Astrocyte of the cerebellum (primary cell): ENCODE measurements around the gene VWA8.
"Not testable (repeated sequence)": the region's sequence is repeated elsewhere in the genome, so short reads cannot be mapped to it uniquely, and the experiment has no call there.

ENCODE experiments used
- DNase-seq: peaks from one replicate; pipeline ENCODE4 v3.0.0-alpha.2; 2011; ENCODE audit warnings: low read depth
- H3K4me3 ChIP-seq: 2 replicates; pipeline ENCODE4 v1.5.1; 2011; ENCODE audit warnings: mild to moderate bottlenecking, low read depth, low read length, moderate library complexity
- CTCF ChIP-seq: IDR thresholded peaks from 2 replicates; pipeline ENCODE4 v1.5.1; 2012; ENCODE audit warnings: low read length, low read depth, moderate library complexity, mild to moderate bottlenecking; ENCODE audit errors: missing control alignments
- in situ Hi-C: cut with HindIII; loops from 2 replicates; pipeline ENCODE4 v1.10.0; 2017; ENCODE audit warnings: low sequenced_read_pairs

VWA8 gene

DNA sequence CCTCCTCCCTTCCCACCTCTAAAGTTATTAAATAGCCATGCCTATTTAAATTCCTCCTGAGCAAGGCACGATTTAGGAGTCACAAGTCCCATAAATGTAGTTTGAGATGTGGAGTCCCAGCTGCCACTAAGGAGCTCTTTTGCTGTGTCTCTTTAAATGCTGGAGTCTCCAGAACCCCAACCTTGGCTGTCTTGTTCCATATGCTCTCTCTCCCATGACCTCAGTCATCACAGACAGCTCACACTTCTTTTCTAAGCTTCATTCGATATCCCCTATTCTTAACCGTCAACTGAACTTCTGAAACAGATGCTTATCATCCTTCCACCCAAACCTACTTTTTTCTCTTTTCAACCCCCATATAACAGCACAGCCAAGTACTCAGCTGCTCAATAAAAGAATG lies 197.1 kb downstream of the VWA8 start:
- in situ Hi-C loops: no loop called here
- no peak for DNase-seq
- no peak overlapping the region for H3K4me3 ChIP-seq
- TF ChIP-seq CTCF: no peak

DNA sequence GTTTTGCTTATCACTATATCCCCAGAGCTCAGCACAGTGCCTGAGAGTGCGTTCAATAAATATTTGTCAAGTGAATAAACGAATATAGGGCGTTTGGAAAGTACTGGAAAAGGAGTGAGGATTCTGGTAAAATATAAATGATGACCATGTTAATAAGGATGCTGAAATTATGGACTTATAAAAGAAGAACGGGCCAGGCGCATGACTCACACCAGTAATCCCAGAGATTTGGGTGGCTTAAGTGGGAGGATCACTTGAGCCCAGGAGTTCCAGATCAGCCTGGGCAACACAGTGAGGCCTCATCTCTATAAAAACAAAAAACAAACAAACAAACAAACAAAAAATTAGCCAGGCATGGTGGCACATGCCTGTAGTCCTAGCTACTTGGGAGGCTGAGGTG lies 198.1 kb downstream of the VWA8 start:
- in situ Hi-C loops: no loop called here
- H3K4me3 ChIP-seq: no peak overlapping the region
- no peak for DNase-seq
- no peak for TF ChIP-seq CTCF

- no peak for TF ChIP-seq CTCF
- in situ Hi-C loops: no loop called here
- no peak overlapping the region for H3K4me3 ChIP-seq
- DNase-seq: no peak
These were observed 204.6 kb downstream of the VWA8 start for GRCh38 chr13:41756198-41756880.

- DNase-seq: no peak
- TF ChIP-seq CTCF: no peak
- no peak overlapping the region for H3K4me3 ChIP-seq
- in situ Hi-C loops: no loop called here
These were observed 209.0 kb downstream of the VWA8 start for GRCh38 chr13:41751734-41752445.

- in situ Hi-C loops: no loop called here
- no peak for TF ChIP-seq CTCF
- DNase-seq: peak; percentile 5
These were observed 209.6 kb downstream of the VWA8 start for GRCh38 chr13:41751277-41751676.

DNA sequence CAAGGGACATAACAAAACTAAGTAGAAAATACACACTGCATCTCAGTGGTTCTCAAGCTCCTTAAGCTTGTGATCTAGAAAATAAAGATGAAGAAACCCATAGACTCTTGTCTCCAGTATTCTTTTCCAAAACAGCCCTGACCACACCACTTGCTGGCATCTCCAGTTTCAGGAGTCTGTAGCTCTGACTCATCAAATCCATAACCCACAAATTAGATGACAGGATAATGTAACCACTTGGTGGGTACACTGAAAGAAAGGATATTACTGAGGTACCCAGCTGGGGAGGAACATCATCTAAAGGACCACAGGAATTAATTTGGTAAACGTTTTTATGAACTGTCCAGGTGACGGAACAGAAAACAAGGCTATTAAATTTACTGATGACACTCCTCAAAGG lies 214.7 kb downstream of the VWA8 start:
- no peak overlapping the region for H3K4me3 ChIP-seq
- no peak for TF ChIP-seq CTCF
- in situ Hi-C loops: no loop called here
- DNase-seq: peak; percentile 89

More at GRCh38 chr13:41751277-41751676, 209.6 kb downstream of the VWA8 start:
- H3K4me3 ChIP-seq: no peak overlapping the region

DNA sequence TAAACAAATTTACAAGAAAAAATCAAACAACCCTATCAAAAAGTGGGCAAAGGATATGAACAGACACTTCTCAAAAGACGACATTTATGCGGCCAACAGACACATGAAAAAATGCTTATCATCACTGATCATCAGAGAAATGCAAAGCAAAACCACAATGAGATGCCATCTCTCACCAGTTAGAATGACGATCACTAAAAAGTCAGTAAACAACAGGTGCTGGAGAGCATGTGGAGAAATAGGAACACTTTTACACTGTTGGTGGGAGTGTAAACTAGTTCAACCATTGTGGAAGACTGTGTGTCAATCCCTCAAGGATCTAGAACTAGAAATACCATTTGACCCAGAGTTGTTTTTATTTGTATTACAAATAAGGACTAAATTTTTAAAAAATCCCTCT lies 215.4 kb downstream of the VWA8 start:
- in situ Hi-C loops, H3K4me3 ChIP-seq, DNase-seq: not testable (repeated sequence)
